Panc1 (cell line): ENCODE results near the gene ALX1. TPM values are rescaled to one million over a fixed set of nuclear protein-coding genes. Genes with fewer than 3 reads are reported as not detected.

Experiments
- ATAC-seq: fragments of 200-7000 bp; cut with Tn5 transposase; 2 replicates; pipeline ENCODE4 v1.9.1; 2020; ENCODE audit warnings: mild to moderate bottlenecking, moderate library complexity
- BruUV-seq: library from RNA; stranded (reverse); fragments of 400-500 nt; replicated peaks from 2 replicates; lab custom pipeline; 2021; lab: Mats Ljungman, UMichigan
- CTCF ChIA-PET: fragments of 300-600 bp; sonication (Branson Sonifier 250); formaldehyde crosslinking; loops from one replicate; lab custom pipeline; 2022; ENCODE audit warnings: antibody characterized with exemption; lab: Charles Lee
- POLR2A ChIA-PET: fragments of 300-600 bp; sonication (Branson Sonifier 250); formaldehyde crosslinking; loops from one replicate; lab custom pipeline; 2022; ENCODE audit warnings: antibody characterized with exemption; lab: Charles Lee
- DNase-seq: peaks from one replicate; pipeline ENCODE4 v3.0.0-alpha.2; 2010; ENCODE audit warnings: low read depth, low spot score
- H3K27ac ChIP-seq: 2 replicates; pipeline ENCODE4 v1.5.1; 2011; ENCODE audit warnings: mild to moderate bottlenecking, low read length, inconsistent platforms
- H3K27me3 ChIP-seq: fragments of 200-500 bp; sonication (Bioruptor generic); 2 replicates; pipeline ENCODE4 v1.6.0; 2014; ENCODE audit warnings: low read length, inconsistent platforms; ENCODE audit not compliant: control insufficient read depth, insufficient read depth
- H3K36me3 ChIP-seq: fragments of 200-500 bp; sonication (Bioruptor generic); 2 replicates; pipeline ENCODE4 v1.5.1; 2014; ENCODE audit warnings: inconsistent platforms, mild to moderate bottlenecking, low read length, moderate library complexity; ENCODE audit not compliant: control insufficient read depth, insufficient read depth
- H3K4me1 ChIP-seq: 2 replicates; pipeline ENCODE4 v1.5.1; 2011; ENCODE audit warnings: inconsistent platforms, mild to moderate bottlenecking, low read length, moderate library complexity; ENCODE audit not compliant: control insufficient read depth, insufficient read depth
- H3K4me3 ChIP-seq, 2 experiments: 2 replicates each; pipeline ENCODE4 v1.5.1; 2011 to 2012; ENCODE audit warnings: low read depth in 2 of 2, low read length in 2 of 2, mild to moderate bottlenecking in 2 of 2, inconsistent platforms in 1 of 2, moderate library complexity in 1 of 2
- H3K9me3 ChIP-seq: fragments of 200-500 bp; sonication (Bioruptor generic); 2 replicates; pipeline ENCODE4 v1.5.1; 2014; ENCODE audit warnings: low read depth, mild to moderate bottlenecking, inconsistent platforms, low read length, moderate library complexity; ENCODE audit not compliant: control insufficient read depth, insufficient read depth
- POLR2AphosphoS5 ChIP-seq: IDR thresholded peaks from 2 replicates; pipeline ENCODE4 v1.6.1; 2012; ENCODE audit warnings: mild to moderate bottlenecking, low read depth, low read length, moderate library complexity
- SIN3A ChIP-seq: IDR thresholded peaks from 2 replicates; pipeline ENCODE4 v1.6.1; 2012; ENCODE audit warnings: low read depth, mild to moderate bottlenecking, low read length, moderate library complexity, borderline replicate concordance; ENCODE audit not compliant: insufficient read depth
- TCF7L2 ChIP-seq: IDR thresholded peaks from 2 replicates; pipeline ENCODE4 v1.6.1; 2011; ENCODE audit warnings: mild to moderate bottlenecking, low read depth, low read length, inconsistent platforms
- in situ Hi-C: cut with HindIII; loops from 2 replicates; pipeline ENCODE4 v1.10.0; 2016; ENCODE audit warnings: low sequenced_read_pairs, low pct_unique_long_range_greater_than_20kb
- intact Hi-C: fragments of 100-400 bp; cut with micrococcal nuclease; formaldehyde crosslinking; loops from one replicate; pipeline ENCODE4 v1.10.0; 2022; ENCODE audit not compliant: unreplicated experiment
- total RNA-seq: library from RNA; stranded (reverse); gene quantifications from one replicate; pipeline ENCODE4 v1.2.1, GENCODE V29; 2021; ENCODE audit not compliant: unreplicated experiment
- TF ChIP-seq, protein P1 (sequence below), 2 experiments: IDR thresholded peaks; 2 replicates each; pipeline ENCODE4 v1.6.1; 2011 to 2012; ENCODE audit warnings: low read depth in 2 of 2, control low read depth in 1 of 2, low read length in 1 of 2, mild to moderate bottlenecking in 1 of 2, moderate library complexity in 1 of 2; ENCODE audit not compliant: insufficient read depth in 1 of 2
- TF ChIP-seq, protein P2 (sequence below): fragments of 450-650 bp; IDR thresholded peaks from 2 replicates; pipeline ENCODE4 v1.5.1; 2017; ENCODE audit warnings: mild to moderate bottlenecking

The ALX1 gene
- total RNA-seq, 1 experiment from 2014 or later: 0.23 TPM

DNA sequence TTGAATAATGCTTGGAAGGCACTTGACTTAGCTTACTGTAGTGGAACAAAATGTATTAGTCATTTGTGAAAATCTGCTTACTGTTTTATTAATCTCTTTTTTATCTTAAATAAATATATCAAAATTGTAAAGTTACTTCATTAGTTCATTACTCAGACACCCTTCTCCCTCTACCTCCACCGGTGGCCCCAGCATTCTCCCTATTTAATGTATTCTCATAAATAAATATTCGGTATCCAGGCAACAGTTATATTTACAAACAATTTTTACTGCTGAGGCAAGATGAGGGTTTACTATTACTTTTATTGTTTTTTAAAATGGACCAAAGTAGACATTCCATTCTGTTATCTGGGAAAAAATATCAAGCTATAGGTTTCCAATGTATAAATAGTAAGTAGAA is 19.6 kb upstream of the ALX1 start:
- in situ Hi-C loops: no loop called here
- ChIA-PET POLR2A (no interaction called here), CTCF (no interaction called here)
- Histone ChIP-seq H3K36me3 (no peaks in the 10 kb centered on the region), H3K4me1 (no peaks in the 10 kb centered on the region), H3K4me3 (no peak overlapping the region), H3K9me3 (no peaks in the 10 kb centered on the region), H3K27ac (no peak overlapping the region), H3K27me3 (no peaks in the 10 kb centered on the region)
- ATAC-seq: no peak
- no peak for DNase-seq
- TF ChIP-seq SIN3A (no peak), POLR2AphosphoS5 (no peak), TCF7L2 (no peak)
- TF ChIP-seq, protein P1, sequence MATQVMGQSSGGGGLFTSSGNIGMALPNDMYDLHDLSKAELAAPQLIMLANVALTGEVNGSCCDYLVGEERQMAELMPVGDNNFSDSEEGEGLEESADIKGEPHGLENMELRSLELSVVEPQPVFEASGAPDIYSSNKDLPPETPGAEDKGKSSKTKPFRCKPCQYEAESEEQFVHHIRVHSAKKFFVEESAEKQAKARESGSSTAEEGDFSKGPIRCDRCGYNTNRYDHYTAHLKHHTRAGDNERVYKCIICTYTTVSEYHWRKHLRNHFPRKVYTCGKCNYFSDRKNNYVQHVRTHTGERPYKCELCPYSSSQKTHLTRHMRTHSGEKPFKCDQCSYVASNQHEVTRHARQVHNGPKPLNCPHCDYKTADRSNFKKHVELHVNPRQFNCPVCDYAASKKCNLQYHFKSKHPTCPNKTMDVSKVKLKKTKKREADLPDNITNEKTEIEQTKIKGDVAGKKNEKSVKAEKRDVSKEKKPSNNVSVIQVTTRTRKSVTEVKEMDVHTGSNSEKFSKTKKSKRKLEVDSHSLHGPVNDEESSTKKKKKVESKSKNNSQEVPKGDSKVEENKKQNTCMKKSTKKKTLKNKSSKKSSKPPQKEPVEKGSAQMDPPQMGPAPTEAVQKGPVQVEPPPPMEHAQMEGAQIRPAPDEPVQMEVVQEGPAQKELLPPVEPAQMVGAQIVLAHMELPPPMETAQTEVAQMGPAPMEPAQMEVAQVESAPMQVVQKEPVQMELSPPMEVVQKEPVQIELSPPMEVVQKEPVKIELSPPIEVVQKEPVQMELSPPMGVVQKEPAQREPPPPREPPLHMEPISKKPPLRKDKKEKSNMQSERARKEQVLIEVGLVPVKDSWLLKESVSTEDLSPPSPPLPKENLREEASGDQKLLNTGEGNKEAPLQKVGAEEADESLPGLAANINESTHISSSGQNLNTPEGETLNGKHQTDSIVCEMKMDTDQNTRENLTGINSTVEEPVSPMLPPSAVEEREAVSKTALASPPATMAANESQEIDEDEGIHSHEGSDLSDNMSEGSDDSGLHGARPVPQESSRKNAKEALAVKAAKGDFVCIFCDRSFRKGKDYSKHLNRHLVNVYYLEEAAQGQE (IDR thresholded peaks at IDR 0.05; ENCODE audit: insufficient read depth in 1 of 2, low read depth in 2 of 2, low read length in 1 of 2): no peak
- TF ChIP-seq, protein P2, sequence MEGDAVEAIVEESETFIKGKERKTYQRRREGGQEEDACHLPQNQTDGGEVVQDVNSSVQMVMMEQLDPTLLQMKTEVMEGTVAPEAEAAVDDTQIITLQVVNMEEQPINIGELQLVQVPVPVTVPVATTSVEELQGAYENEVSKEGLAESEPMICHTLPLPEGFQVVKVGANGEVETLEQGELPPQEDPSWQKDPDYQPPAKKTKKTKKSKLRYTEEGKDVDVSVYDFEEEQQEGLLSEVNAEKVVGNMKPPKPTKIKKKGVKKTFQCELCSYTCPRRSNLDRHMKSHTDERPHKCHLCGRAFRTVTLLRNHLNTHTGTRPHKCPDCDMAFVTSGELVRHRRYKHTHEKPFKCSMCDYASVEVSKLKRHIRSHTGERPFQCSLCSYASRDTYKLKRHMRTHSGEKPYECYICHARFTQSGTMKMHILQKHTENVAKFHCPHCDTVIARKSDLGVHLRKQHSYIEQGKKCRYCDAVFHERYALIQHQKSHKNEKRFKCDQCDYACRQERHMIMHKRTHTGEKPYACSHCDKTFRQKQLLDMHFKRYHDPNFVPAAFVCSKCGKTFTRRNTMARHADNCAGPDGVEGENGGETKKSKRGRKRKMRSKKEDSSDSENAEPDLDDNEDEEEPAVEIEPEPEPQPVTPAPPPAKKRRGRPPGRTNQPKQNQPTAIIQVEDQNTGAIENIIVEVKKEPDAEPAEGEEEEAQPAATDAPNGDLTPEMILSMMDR: no peak
- intact Hi-C loops: no loop called here
- no TSS peak for BruUV-seq

DNA sequence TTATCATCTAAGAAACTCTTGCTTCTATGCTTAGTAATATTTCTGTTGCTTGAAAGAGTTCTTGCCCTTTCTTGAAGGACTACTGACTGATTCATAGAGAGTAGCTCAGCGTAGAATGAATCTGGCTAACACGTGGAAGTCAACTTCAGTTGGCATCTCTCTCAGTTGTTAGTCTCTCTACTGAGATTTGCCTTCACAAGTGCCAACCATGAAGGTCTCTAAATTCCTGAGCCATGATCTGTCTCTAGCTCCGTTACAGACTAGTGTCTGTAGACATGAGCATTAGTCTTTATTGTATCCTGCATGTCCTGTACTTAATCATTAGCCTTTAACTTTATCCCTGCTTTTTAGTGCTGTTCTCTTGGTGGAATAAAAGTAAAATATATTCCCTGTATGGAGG is 19.1 kb upstream of the ALX1 start:
- Histone ChIP-seq H3K4me1 (no peaks in the 10 kb centered on the region), H3K36me3 (no peaks in the 10 kb centered on the region), H3K27me3 (no peaks in the 10 kb centered on the region), H3K4me3 (no peak overlapping the region), H3K9me3 (no peaks in the 10 kb centered on the region), H3K27ac (no peak overlapping the region)
- ChIA-PET CTCF (no interaction called here), POLR2A (no interaction called here)
- intact Hi-C loops (no loop called here), in situ Hi-C loops (no loop called here)
- BruUV-seq: no TSS peak
- TF ChIP-seq, protein P1 (IDR thresholded peaks at IDR 0.05; ENCODE audit: insufficient read depth in 1 of 2, low read depth in 2 of 2, low read length in 1 of 2): no peak
- no peak for TF ChIP-seq TCF7L2
- TF ChIP-seq POLR2AphosphoS5: no peak
- ATAC-seq (no peak), DNase-seq (no peak)
